Trophoblast cell (in vitro differentiated cells and primary cell): ENCODE results near the gene ASIC3.

Experiments used
- DNase-seq, 2 donors: peaks; one replicate each; pipeline ENCODE4 v3.0.0-alpha.2; 2016
- H2AFZ ChIP-seq: 2 replicates; pipeline ENCODE4 v1.6.1; 2013; ENCODE audit warnings: low read length, moderate library complexity, mild to moderate bottlenecking; ENCODE audit not compliant: insufficient read depth, poor library complexity
- H2AK5ac ChIP-seq: 2 replicates; pipeline ENCODE4 v1.6.1; 2013; ENCODE audit warnings: mild to moderate bottlenecking, low read length
- H2BK120ac ChIP-seq: 2 replicates; pipeline ENCODE4 v1.6.1; 2013; ENCODE audit warnings: low read length, mild to moderate bottlenecking, moderate library complexity; ENCODE audit not compliant: insufficient read depth, poor library complexity
- H2BK12ac ChIP-seq: 2 replicates; pipeline ENCODE4 v1.6.1; 2013; ENCODE audit warnings: mild to moderate bottlenecking, low read length, moderate library complexity
- H2BK5ac ChIP-seq: 2 replicates; pipeline ENCODE4 v1.6.1; 2013; ENCODE audit warnings: low read length, low read depth, moderate library complexity, mild to moderate bottlenecking; ENCODE audit not compliant: poor library complexity
- H3K14ac ChIP-seq: 2 replicates; pipeline ENCODE4 v1.6.1; 2013; ENCODE audit warnings: mild to moderate bottlenecking, low read length
- H3K18ac ChIP-seq: 2 replicates; pipeline ENCODE4 v1.6.1; 2013; ENCODE audit warnings: mild to moderate bottlenecking, low read length
- H3K23ac ChIP-seq: 2 replicates; pipeline ENCODE4 v1.6.1; 2013; ENCODE audit warnings: low read length
- H3K27ac ChIP-seq: 2 replicates; pipeline ENCODE4 v1.5.1; 2013; ENCODE audit warnings: low read depth, mild to moderate bottlenecking, inconsistent platforms, low read length, moderate library complexity
- H3K27me3 ChIP-seq: 2 replicates; pipeline ENCODE4 v1.6.1; 2013; ENCODE audit warnings: inconsistent platforms, mild to moderate bottlenecking, low read length, moderate library complexity; ENCODE audit not compliant: insufficient read depth
- H3K36me3 ChIP-seq, 2 experiments: 1 replicate in 1 of 2; 2 replicates in 1 of 2; pipeline ENCODE4 v1.6.1; 2013; ENCODE audit warnings: low read length in 2 of 2, mild to moderate bottlenecking in 2 of 2, moderate library complexity in 1 of 2; ENCODE audit not compliant: insufficient read depth in 2 of 2, control insufficient read depth in 1 of 2
- H3K4ac ChIP-seq: 2 replicates; pipeline ENCODE4 v1.6.1; 2013; ENCODE audit warnings: low read depth, mild to moderate bottlenecking, low read length, moderate library complexity
- H3K4me1 ChIP-seq, 2 experiments: 1 replicate in 1 of 2; 2 replicates in 1 of 2; pipeline ENCODE4 v1.6.1; 2013; ENCODE audit warnings: low read length in 2 of 2, mild to moderate bottlenecking in 2 of 2, moderate library complexity in 1 of 2; ENCODE audit not compliant: insufficient read depth in 2 of 2, control insufficient read depth in 1 of 2
- H3K4me2 ChIP-seq: 2 replicates; pipeline ENCODE4 v1.6.1; 2013; ENCODE audit warnings: inconsistent platforms, mild to moderate bottlenecking, low read length, moderate library complexity
- H3K4me3 ChIP-seq: 2 replicates; pipeline ENCODE4 v1.5.1; 2013; ENCODE audit warnings: mild to moderate bottlenecking, low read depth, low read length, inconsistent platforms
- H3K79me1 ChIP-seq: one replicate; pipeline ENCODE4 v1.6.1; 2013; ENCODE audit warnings: low read length
- H3K79me2 ChIP-seq: 2 replicates; pipeline ENCODE4 v1.6.1; 2013; ENCODE audit warnings: low read length, mild to moderate bottlenecking; ENCODE audit not compliant: control insufficient read depth, insufficient read depth, poor library complexity
- H3K9ac ChIP-seq: 2 replicates; pipeline ENCODE4 v1.6.1; 2013; ENCODE audit warnings: mild to moderate bottlenecking, low read length
- H3K9me3 ChIP-seq: 2 replicates; pipeline ENCODE4 v1.6.1; 2013; ENCODE audit warnings: low read depth, mild to moderate bottlenecking, control low read depth, inconsistent platforms, low read length; ENCODE audit not compliant: insufficient read depth
- H4K12ac ChIP-seq: 2 replicates; pipeline ENCODE4 v1.6.1; 2013; ENCODE audit warnings: low read depth, mild to moderate bottlenecking, low read length, moderate library complexity
- H4K8ac ChIP-seq: 2 replicates; pipeline ENCODE4 v1.6.1; 2013; ENCODE audit warnings: low read depth, mild to moderate bottlenecking, low read length, moderate library complexity
- H4K91ac ChIP-seq: one replicate; pipeline ENCODE4 v1.6.1; 2013; ENCODE audit warnings: low read depth, mild to moderate bottlenecking, low read length, moderate library complexity
- WGBS: extraction: QIAGEN DNeasy Blood & Tissue Kit; methylation state at CpG from one replicate; pipeline ENCODE4 v1.1.7; 2013; ENCODE audit warnings: missing lambda C conversion rate; ENCODE audit not compliant: insufficient read length, insufficient coverage; ENCODE audit errors: extremely low coverage; 5-methylcytosine and 5-hydroxymethylcytosine counted together

The ASIC3 gene

DNA sequence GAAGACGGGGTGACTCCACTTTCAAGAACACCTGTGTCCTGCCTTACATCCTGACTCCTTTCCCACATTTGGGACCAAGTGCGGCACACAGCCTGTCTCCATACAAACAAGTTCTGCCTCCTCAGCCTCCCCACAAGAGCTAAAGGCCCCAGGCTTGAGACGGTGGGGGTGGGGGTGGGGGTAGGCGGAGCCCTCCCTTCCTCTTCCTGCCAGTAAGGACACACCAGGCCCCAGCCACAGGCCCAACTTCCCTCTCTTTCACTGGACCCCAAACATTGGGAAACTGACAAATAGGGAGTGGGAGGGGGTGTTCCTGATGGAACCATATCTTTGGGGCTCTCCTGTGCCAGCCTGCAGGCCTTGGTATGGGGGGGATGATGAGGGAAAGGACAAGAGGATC, 4.8 kb downstream of the ASIC3 start:
- Histone ChIP-seq H3K79me1 (peaks cover 7% of the 10 kb centered on the region), H3K27ac (no peak overlapping the region), H3K9me3 (peaks cover 6% of the 10 kb centered on the region), H3K4ac (no peak overlapping the region), H3K36me3 (peaks cover 0 to 4% of the 10 kb centered on the region in 2 experiments), H3K4me3 (no peak overlapping the region), H3K4me2 (no peak overlapping the region), H2AK5ac (no peak overlapping the region), H3K4me1 (peaks cover 14 to 18% of the 10 kb centered on the region in 2 experiments), H3K23ac (no peak overlapping the region), H4K12ac (no peak overlapping the region), H2AFZ (no peak overlapping the region), H4K91ac (no peak overlapping the region), H3K27me3 (peaks cover 8% of the 10 kb centered on the region), H3K79me2 (peaks cover 2% of the 10 kb centered on the region), H4K8ac (no peak overlapping the region), H2BK5ac (no peak overlapping the region), H2BK12ac (no peak overlapping the region), H3K9ac (no peak overlapping the region), H2BK120ac (no peak overlapping the region), H3K18ac (no peak overlapping the region), H3K14ac (no peak overlapping the region)
- no peak for DNase-seq
- whole genome bisulfite sequencing = no CpG with 5 or more reads among the region's 4 CpGs

- Histone ChIP-seq H2BK120ac (no peak overlapping the region), H2BK12ac (no peak overlapping the region), H4K91ac (no peak overlapping the region), H3K18ac (no peak overlapping the region), H3K79me1 (peaks cover 13% of the 10 kb centered on the region), H2BK5ac (no peak overlapping the region), H3K4me3 (no peak overlapping the region), H3K23ac (no peak overlapping the region), H3K4ac (no peak overlapping the region), H3K79me2 (peaks cover 6% of the 10 kb centered on the region), H2AFZ (no peak overlapping the region), H3K4me2 (no peak overlapping the region), H3K14ac (no peak overlapping the region), H4K12ac (no peak overlapping the region), H3K27ac (no peak overlapping the region), H3K27me3 (peaks cover 8% of the 10 kb centered on the region), H4K8ac (no peak overlapping the region), H3K36me3 (peaks cover 0 to 4% of the 10 kb centered on the region in 2 experiments), H3K4me1 (peaks cover 20 to 23% of the 10 kb centered on the region in 2 experiments), H3K9ac (no peak overlapping the region), H3K9me3 (peaks cover 3% of the 10 kb centered on the region), H2AK5ac (no peak overlapping the region)
- no peak for DNase-seq
- WGBS = no CpG with 5 or more reads among the region's 8 CpGs
Measured at GRCh38 chr7:151053751-151054150, 5.4 kb downstream of the ASIC3 start.

- DNase-seq = no peak
- Histone ChIP-seq H3K9ac (no peak overlapping the region), H3K79me1 (peaks cover 31% of the 10 kb centered on the region), H3K4me1 (peaks cover 31 to 33% of the 10 kb centered on the region in 2 experiments), H3K9me3 (no peaks in the 10 kb centered on the region), H2BK120ac (no peak overlapping the region), H3K14ac (no peak overlapping the region), H4K12ac (no peak overlapping the region), H4K91ac (no peak overlapping the region), H2BK12ac (no peak overlapping the region), H2BK5ac (no peak overlapping the region), H3K4me3 (no peak overlapping the region), H2AK5ac (no peak overlapping the region), H3K18ac (no peak overlapping the region), H3K79me2 (peaks cover 20% of the 10 kb centered on the region), H3K4ac (no peak overlapping the region), H2AFZ (no peak overlapping the region), H3K27me3 (no peaks in the 10 kb centered on the region), H3K36me3 (peaks cover 0 to 4% of the 10 kb centered on the region in 2 experiments), H3K27ac (no peak overlapping the region), H3K4me2 (no peak overlapping the region), H3K23ac (no peak overlapping the region), H4K8ac (peak overlapping the region; percentile 11)
- no CpG with 5 or more reads among the region's 6 CpGs for WGBS
Measured at GRCh38 chr7:151056283-151056665, 7.9 kb downstream of the ASIC3 start.

DNA sequence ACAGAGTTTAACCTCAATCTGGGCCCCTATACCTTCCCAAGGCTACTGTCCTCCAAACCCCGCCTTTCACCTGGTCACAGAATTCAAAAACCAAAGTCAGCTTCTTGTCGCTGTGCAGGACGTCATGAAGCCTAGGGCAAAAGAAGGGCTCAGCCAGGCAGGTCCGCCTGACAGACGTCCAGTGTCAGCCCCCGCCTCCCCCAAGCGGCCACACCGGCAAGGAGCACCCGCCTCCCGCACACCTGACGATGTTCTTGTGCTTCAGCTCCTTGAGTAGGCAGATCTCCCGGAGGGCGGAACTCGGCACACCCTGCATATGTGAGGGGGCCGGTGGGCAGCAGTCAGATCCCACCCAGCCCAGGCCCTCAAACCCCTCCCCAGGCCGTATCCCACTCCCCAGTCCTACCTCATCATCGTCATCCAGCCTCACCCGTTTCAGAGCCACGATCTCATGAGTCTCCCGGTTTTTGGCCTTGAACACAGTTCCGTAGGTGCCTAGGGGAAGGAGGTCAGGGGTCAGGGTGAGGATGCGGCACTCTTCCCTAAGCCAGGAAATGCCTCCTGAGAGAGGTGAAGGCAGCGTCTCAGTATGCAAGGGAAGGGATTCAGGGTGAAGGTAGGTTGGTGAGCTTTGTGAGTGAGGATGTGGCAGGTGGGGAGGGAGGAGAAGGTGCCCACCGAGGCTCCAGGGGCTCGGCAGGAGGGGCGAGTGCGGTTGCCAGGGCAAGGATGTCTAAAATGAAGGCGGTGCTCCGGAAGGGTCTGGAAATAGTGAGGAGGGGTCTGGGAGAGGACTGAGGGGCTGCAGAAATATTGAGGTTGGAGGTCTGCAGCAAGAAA, 8.6 kb downstream of the ASIC3 start:
- Histone ChIP-seq H3K4ac (no peak overlapping the region), H3K79me1 (peaks cover 33% of the 10 kb centered on the region), H3K4me2 (peak overlapping the region; percentile 90), H3K9me3 (no peaks in the 10 kb centered on the region), H3K36me3 (peaks cover 1 to 5% of the 10 kb centered on the region in 2 experiments), H3K9ac (peak overlapping the region; percentile 6), H2BK120ac (no peak overlapping the region), H3K14ac (peak overlapping the region; percentile 5), H3K4me1 (peaks cover 37 to 39% of the 10 kb centered on the region in 2 experiments), H4K12ac (no peak overlapping the region), H3K27me3 (no peaks in the 10 kb centered on the region), H3K23ac (no peak overlapping the region), H2BK5ac (peak overlapping the region; percentile 27), H3K4me3 (peak overlapping the region; percentile 63), H4K8ac (peak overlapping the region; percentile 63), H3K27ac (no peak overlapping the region), H2AK5ac (no peak overlapping the region), H3K18ac (peak overlapping the region; percentile 1), H2AFZ (peak overlapping the region; percentile 24), H4K91ac (peak overlapping the region; percentile 70), H2BK12ac (no peak overlapping the region), H3K79me2 (peaks cover 23% of the 10 kb centered on the region)
- WGBS = no CpG with 5 or more reads among the region's 29 CpGs
- peak; percentile 66 to 68 for DNase-seq
